Activated naive CD4-positive, alpha-beta T cell treated with anti-CD3 and anti-CD28 coated beads, Interleukin-2, amount 50 U/mL, for 24 hours (primary cell): ENCODE measurements around the gene GTF2A1.
A peak's percentile ranks its signal among the peaks of the same experiment; 100 is the strongest.
"Not testable (repeated sequence)": the region's sequence is repeated elsewhere in the genome, so short reads cannot be mapped to it uniquely, and the experiment has no call there.

ENCODE experiments used
- H3K27ac Mint-ChIP-seq: one replicate; pipeline ENCODE4 v1.8.0; 2021; ENCODE audit warnings: mild to moderate bottlenecking, mixed read lengths
- H3K27me3 Mint-ChIP-seq: one replicate; pipeline ENCODE4 v1.8.0; 2021; ENCODE audit warnings: mixed read lengths
- H3K36me3 Mint-ChIP-seq: one replicate; pipeline ENCODE4 v1.8.0; 2021; ENCODE audit warnings: mixed read lengths
- H3K4me1 Mint-ChIP-seq: one replicate; pipeline ENCODE4 v1.8.0; 2021; ENCODE audit warnings: mixed read lengths
- H3K4me3 Mint-ChIP-seq: one replicate; pipeline ENCODE4 v1.8.0; 2021; ENCODE audit warnings: mild to moderate bottlenecking, mixed read lengths
- H3K9me3 Mint-ChIP-seq: one replicate; pipeline ENCODE4 v1.8.0; 2021; ENCODE audit warnings: mixed read lengths

Gene GTF2A1

DNA sequence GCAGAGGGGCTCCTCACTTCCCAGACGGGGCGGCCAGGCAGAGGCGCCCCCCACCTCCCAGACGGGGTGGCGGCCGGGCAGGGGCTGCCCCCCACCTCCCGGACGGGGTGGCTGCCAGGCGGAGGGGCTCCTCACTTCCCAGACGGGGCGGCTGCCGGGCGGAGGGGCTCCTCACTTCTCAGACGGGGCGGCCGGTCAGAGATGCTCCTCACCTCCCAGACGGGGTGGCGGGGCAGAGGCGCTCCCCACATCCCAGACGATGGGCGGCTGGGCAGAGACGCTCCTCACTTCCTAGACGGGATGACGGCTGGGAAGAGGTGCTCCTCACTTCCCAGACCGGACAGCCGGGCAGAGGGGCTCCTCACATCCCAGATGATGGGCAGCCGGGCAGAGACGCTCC lies 23.7 kb upstream of the GTF2A1 start:
- not testable (repeated sequence) for H3K27me3 Mint-ChIP-seq, H3K4me1 Mint-ChIP-seq, H3K27ac Mint-ChIP-seq, H3K36me3 Mint-ChIP-seq, H3K4me3 Mint-ChIP-seq
- peaks cover 10% of the 10 kb centered on the region for H3K9me3 Mint-ChIP-seq

DNA sequence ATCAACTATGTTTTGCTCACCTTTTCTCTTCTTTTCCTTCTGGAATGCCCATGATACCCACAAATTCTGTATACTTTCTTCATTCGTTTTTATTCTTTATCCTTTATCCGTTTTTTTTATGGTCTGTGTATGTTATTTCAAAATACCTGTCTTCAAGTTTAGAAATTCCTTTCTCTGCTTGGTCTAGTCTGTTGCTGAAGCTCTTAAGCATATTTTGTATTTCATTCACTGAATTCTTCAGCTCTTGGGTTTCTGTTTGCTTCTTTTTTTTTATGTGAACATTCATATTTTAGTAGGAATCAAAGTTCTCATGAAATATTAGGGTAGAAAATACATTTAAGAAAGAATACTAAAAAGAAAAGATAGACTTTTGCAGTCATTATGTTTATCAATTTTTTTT lies 22.7 kb upstream of the GTF2A1 start:
- peaks cover 10% of the 10 kb centered on the region for H3K9me3 Mint-ChIP-seq
- H3K36me3 Mint-ChIP-seq, result peaks cover 8% of the 10 kb centered on the region

DNA sequence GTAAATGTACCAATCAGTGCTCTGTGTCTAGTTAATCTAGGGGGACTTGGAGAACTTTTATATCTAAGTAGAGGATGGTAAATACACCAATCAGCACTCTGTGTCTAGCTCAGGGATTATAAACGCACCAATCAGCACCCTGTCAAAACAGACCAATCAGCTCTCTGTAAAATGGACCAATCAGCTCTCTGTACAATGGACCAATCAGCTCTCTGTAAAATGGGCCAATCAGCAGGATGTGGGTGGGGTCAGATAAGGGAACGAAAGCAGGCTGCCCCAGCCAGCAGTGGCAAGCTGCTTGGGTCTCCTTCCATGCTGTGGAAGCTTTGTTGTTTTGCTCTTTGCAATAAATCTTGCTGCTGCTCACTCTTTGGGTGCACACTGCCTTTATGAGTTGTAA lies 16.1 kb upstream of the GTF2A1 start:
- H3K27ac Mint-ChIP-seq, H3K4me3 Mint-ChIP-seq, H3K27me3 Mint-ChIP-seq, H3K36me3 Mint-ChIP-seq, H3K4me1 Mint-ChIP-seq, H3K9me3 Mint-ChIP-seq: not testable (repeated sequence)

More for the DNA sequence above, 22.7 kb upstream of the GTF2A1 start:
- H3K4me1 Mint-ChIP-seq, result no peaks in the 10 kb centered on the region
- no peak overlapping the region for H3K4me3 Mint-ChIP-seq
- no peak overlapping the region for H3K27ac Mint-ChIP-seq
- H3K27me3 Mint-ChIP-seq, result peaks cover 3% of the 10 kb centered on the region

DNA sequence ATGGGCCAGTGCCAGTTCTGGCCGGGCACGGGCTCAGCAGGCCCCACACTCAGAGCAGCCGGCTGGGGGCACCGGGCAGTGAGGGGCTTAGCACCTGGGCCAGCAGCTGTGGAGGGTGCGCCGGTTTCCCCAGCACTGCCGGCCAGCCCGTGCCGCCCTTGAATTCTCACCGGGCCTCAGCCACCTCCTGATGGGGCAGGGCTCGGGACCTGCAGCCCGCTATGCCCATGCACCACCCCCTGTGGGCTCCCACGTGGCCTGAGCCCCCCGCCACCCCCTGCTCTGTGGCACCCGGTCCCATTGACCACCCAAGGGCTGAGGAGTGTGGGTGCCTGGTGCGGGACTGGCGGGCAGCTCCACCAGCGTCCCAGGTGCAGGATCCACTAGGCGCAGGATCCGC lies 15.4 kb upstream of the GTF2A1 start:
- Mint-ChIP-seq H3K27ac (no peak overlapping the region), H3K27me3 (no peaks in the 10 kb centered on the region), H3K4me1 (peaks cover 6% of the 10 kb centered on the region), H3K4me3 (no peak overlapping the region), H3K9me3 (no peaks in the 10 kb centered on the region), H3K36me3 (no peaks in the 10 kb centered on the region)

DNA sequence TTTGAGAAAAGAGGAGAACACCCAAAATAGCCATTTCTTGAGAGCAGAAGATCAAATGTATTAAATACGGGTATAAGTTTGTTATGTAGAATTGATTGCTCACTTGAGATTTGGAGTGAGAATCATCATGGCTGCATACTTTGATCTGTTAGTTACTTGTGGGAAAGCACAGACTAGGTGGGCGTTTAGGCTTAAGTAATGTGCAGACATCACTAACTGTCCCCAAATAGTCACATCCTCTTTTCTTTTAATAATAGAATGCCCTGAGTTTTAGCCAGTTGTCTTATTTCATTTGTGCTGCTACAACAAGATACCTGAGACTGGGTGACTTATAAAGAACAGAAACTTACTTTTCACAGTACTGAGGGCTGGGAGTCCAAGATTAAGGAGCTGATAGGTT lies 14.3 kb upstream of the GTF2A1 start:
- no peak overlapping the region for H3K4me3 Mint-ChIP-seq
- H3K27ac Mint-ChIP-seq, result no peak overlapping the region
- peaks cover 6% of the 10 kb centered on the region for H3K4me1 Mint-ChIP-seq
- no peaks in the 10 kb centered on the region for H3K36me3 Mint-ChIP-seq
- no peaks in the 10 kb centered on the region for H3K9me3 Mint-ChIP-seq
- no peaks in the 10 kb centered on the region for H3K27me3 Mint-ChIP-seq

DNA sequence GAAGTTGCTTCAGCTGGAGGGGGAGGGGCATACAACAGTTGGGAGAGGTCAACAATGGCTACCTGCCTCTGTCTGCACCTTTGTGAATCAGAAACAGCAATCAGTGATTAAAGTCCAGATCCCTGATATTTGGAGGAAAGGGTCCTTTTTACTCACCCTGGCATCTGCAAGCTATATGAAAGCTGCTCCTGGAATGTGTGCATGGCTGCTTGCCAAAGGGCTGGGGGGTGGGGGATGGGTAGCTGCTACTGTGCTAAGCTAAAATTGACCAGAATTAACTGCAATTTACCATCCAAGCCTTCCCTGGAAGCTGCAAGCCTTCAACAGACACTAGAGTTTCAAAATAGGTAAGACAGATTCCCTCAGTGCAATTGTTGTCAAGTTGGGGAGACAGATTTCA lies 13.5 kb upstream of the GTF2A1 start:
- Mint-ChIP-seq H3K36me3 (no peaks in the 10 kb centered on the region), H3K27ac (no peak overlapping the region), H3K4me3 (no peak overlapping the region), H3K4me1 (peaks cover 6% of the 10 kb centered on the region), H3K27me3 (no peaks in the 10 kb centered on the region), H3K9me3 (no peaks in the 10 kb centered on the region)

DNA sequence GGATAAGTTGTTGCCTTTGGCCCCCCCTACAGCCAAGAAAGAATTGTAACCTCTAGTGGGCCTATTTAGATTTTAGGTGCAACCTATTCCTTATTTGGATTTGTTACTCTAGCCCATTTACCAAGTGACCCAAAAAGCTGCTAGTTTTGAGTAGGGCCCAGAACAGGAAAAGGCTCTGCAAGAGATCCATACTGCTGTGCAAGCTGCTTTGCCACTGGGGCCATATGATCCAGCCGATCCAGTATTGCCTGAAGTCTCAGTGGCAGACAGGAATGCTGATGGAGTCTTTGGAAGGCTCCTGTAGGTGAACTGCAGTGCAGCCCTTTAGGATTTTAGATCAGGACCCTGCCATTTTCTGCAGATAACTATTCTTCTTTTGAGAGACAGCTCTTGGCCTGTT lies 12.9 kb upstream of the GTF2A1 start:
- Mint-ChIP-seq H3K36me3 (no peaks in the 10 kb centered on the region), H3K4me3 (no peak overlapping the region), H3K4me1 (peaks cover 6% of the 10 kb centered on the region), H3K27ac (no peak overlapping the region), H3K27me3 (no peaks in the 10 kb centered on the region), H3K9me3 (no peaks in the 10 kb centered on the region)

DNA sequence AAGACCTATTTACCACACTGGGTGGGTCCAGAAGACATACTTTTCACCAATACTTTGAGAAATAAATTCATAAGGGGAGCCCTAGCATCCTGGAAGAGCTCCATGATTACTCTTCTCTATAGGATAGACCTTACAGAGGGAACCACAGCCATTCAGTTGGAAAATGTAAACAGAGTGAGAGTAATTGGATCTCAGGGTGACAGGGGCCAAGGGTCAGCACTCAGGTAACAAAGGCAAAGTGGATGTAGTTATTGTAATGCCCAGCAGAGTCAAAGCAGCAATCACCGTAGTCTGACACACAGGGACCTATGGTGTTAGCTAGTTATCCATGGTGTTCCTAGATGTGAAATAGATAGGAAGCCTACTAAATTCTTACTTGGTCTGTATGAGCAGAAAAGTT lies 10.8 kb upstream of the GTF2A1 start:
- peaks cover 6% of the 10 kb centered on the region for H3K4me1 Mint-ChIP-seq
- no peaks in the 10 kb centered on the region for H3K27me3 Mint-ChIP-seq
- H3K36me3 Mint-ChIP-seq, result no peaks in the 10 kb centered on the region
- H3K4me3 Mint-ChIP-seq, result no peak overlapping the region
- no peak overlapping the region for H3K27ac Mint-ChIP-seq
- H3K9me3 Mint-ChIP-seq, result no peaks in the 10 kb centered on the region

DNA sequence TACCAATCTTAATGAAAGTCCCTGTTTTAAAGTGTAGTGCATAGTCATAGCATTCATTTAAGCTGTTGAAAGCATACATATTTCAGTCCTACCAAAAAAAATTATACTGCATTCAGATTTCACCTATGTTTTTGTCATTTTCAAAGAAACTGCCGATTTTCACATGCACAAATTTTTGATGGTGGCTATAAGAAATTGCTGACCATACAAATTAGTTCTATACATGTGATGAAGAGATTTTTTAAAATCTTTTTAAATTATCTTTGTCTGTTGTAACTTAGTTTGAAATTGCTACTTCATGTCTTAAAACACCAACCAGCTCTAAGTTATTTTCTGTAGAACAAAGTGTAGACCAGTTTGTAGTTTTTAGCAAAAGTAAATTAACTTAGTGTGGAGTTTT lies 3.5 kb upstream of the GTF2A1 start:
- H3K9me3 Mint-ChIP-seq, result no peaks in the 10 kb centered on the region
- peaks cover 2% of the 10 kb centered on the region for H3K36me3 Mint-ChIP-seq
- peaks cover 8% of the 10 kb centered on the region for H3K4me1 Mint-ChIP-seq
- H3K4me3 Mint-ChIP-seq, result no peak overlapping the region
- no peak overlapping the region for H3K27ac Mint-ChIP-seq
- no peaks in the 10 kb centered on the region for H3K27me3 Mint-ChIP-seq

DNA sequence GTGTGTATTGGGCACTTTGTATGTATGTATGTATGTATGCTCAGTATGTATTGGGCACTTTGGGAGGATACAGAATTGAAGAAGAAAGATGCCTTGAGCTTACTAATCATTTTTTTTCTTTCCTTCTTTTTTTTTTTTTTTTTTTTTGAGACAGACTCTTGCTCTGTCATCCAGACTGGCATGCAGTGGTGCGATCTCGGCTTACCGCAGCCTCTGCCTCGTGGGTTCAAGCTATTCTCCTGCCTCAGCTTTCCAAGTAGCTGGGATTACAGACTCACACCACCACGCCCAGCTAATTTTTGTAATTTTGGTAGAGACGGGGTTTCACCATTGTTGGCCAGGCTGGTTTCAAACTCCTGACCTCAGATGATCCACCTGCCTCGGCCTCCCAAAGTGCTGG lies 3.0 kb upstream of the GTF2A1 start:
- not testable (repeated sequence) for H3K4me3 Mint-ChIP-seq, H3K4me1 Mint-ChIP-seq, H3K27me3 Mint-ChIP-seq, H3K9me3 Mint-ChIP-seq, H3K36me3 Mint-ChIP-seq, H3K27ac Mint-ChIP-seq

DNA sequence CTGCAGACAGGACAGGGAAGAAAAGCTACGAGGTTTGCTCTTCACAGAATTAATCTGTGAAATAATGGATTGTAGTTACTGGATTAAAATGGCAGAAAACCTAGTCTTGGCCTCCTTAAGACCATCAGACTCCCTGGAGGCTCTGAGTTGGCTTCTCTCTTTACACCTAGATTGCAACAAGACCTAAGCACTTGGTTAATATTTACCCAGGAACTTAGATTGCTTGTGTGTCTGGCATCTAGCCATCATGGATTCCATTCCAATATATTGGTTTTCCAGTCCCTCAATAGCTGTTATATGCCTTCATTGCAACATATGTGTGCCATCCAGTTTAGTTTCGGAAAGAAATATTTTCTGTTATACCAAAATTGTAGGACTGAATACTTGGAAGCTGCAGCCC lies 1.9 kb upstream of the GTF2A1 start:
- H3K4me1 Mint-ChIP-seq, result peaks cover 20% of the 10 kb centered on the region
- H3K4me3 Mint-ChIP-seq, result no peak overlapping the region
- H3K9me3 Mint-ChIP-seq, result no peaks in the 10 kb centered on the region
- H3K36me3 Mint-ChIP-seq, result peaks cover 2% of the 10 kb centered on the region
- no peak overlapping the region for H3K27ac Mint-ChIP-seq
- no peaks in the 10 kb centered on the region for H3K27me3 Mint-ChIP-seq

DNA sequence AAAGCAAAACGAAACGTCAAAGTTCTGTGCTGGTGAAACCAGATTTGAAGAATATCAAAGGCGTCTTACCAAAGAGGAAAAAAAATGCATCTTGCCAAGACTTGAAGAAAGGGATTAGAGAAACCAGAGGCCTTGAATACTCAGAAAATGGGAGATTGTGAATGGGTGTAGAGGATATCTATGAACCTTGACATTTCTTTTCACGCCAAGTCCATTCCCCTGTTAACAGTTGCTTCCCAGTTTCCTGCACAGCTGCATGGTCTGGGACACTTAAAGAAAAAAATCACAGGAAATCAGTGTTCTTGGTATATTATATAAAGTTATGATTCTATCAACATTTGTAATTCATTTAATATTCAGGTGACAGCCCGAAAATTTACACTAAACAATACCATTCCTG lies 1.4 kb upstream of the GTF2A1 start:
- Mint-ChIP-seq H3K4me3 (peak overlapping the region; percentile 97), H3K27me3 (no peaks in the 10 kb centered on the region), H3K27ac (peak overlapping the region; percentile 98), H3K4me1 (peaks cover 26% of the 10 kb centered on the region), H3K9me3 (no peaks in the 10 kb centered on the region), H3K36me3 (peaks cover 2% of the 10 kb centered on the region)

DNA sequence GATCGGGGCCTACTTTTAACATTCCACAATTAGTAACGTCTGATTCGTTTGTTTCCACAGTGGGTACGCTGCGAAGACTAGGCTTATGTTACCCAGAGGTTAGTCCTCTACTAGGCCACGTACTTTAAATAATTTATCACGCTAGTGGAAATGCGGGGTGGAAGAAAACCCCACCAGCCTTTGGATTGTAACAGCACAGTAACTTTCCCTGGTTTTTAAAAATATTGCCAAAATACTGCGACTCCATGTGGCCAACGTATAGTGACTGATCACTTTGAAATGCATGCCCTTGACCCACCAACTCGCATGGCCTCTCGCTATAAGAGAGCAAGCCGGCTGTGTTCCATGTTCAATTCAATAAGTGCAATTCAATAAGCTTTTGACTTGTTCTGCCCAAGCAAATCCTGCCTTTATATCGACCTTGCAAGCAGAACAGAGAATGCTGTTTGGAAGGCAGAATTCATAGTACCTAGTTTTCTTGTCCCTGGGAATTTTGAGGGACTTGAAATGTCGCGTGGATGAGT lies 882 bp upstream of the GTF2A1 start:
- Mint-ChIP-seq H3K27ac (peak overlapping the region; percentile 98), H3K4me3 (peak overlapping the region; percentile 97), H3K9me3 (no peaks in the 10 kb centered on the region), H3K4me1 (peaks cover 31% of the 10 kb centered on the region), H3K36me3 (peaks cover 2% of the 10 kb centered on the region), H3K27me3 (no peaks in the 10 kb centered on the region)

DNA sequence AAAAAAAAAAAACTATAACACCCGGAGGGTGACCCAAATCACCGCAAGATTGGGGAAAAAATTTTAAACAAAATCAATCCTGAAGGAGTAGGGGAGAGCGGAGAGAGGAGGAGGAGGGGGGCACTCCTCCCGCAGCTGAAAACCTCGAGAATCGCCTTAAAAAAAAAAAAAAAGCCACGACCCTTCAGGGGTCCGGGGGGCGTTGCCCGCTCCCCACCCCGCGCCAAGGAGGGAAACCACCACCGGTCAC lies 254 bp downstream of the GTF2A1 start:
- Mint-ChIP-seq H3K36me3 (peaks cover 9% of the 10 kb centered on the region), H3K4me1 (peaks cover 42% of the 10 kb centered on the region), H3K9me3 (no peaks in the 10 kb centered on the region), H3K4me3 (peak overlapping the region; percentile 97), H3K27ac (peak overlapping the region; percentile 98), H3K27me3 (no peaks in the 10 kb centered on the region)

DNA sequence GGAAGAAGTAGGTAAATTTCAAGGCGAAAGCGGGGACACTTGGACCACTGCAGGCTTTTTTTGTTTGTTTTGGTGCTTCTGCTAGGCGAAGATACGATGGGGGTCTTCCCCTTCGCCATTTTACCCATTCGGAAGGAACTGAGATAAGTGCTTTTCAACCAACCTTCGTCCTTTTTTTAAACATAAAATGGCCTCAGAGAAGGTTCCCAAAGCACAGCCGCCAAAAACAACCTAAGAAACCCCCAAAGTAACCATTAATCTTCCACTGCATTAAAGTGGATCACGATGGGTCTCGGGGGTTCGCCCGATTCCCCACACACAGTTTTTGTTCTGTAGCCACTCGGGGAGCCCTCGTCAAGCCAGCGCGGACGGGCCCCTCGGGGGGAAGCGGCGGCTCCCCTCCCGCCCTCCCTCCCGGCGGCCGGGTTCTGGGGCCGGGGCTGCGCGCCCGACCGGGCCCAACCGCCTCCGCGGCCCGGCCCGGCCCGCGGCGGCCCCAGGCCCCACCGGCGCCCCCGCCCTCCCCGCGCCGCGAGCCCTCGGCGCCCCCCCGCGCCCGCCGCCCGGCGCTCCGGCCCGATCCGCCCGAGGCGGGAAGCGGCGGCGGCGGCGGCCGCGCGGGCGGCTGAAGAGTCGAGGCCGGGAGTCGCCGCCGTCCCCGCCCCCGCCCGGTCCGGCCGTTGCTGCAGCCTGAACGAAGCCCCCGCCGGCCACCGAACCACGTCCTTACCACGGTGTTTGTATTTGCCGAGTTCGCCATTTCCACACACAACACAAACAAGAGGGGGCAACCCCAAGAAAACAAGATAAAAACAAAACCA lies 790 bp downstream of the GTF2A1 start:
- peak overlapping the region; percentile 100 for H3K27ac Mint-ChIP-seq
- H3K4me1 Mint-ChIP-seq, result peaks cover 47% of the 10 kb centered on the region
- H3K9me3 Mint-ChIP-seq, result no peaks in the 10 kb centered on the region
- H3K36me3 Mint-ChIP-seq, result peaks cover 12% of the 10 kb centered on the region
- H3K4me3 Mint-ChIP-seq, result peak overlapping the region; percentile 98
- no peaks in the 10 kb centered on the region for H3K27me3 Mint-ChIP-seq

DNA sequence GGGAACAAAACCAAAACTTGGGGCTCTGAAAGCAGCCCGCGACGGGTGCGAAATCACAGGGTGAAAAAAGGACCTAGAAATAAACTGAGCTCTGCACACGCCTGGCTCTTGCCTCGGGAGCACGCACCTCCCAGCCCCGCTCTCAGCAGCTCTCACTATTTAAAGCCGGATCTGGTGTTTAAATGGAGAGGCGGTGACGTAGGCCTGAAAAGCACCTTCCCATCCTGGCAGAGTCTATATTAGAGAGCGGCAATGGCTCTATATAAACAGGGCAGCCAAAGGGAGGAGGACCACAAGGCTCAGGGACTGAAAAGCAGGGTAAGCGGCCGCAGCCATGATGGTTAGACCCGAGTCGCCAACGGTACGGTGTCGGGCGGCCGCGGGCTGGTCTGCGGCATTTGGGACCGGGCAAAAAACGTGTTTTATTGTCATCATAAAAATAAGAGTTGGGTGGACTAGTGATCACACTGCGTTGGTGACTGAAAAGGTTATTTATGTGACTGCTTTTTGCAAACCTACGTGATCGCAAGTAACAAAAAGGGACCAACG lies 1.5 kb downstream of the GTF2A1 start:
- H3K27ac Mint-ChIP-seq, result peak overlapping the region; percentile 100
- H3K9me3 Mint-ChIP-seq, result no peaks in the 10 kb centered on the region
- peak overlapping the region; percentile 98 for H3K4me3 Mint-ChIP-seq
- peaks cover 15% of the 10 kb centered on the region for H3K36me3 Mint-ChIP-seq
- H3K27me3 Mint-ChIP-seq, result no peaks in the 10 kb centered on the region
- peaks cover 51% of the 10 kb centered on the region for H3K4me1 Mint-ChIP-seq

DNA sequence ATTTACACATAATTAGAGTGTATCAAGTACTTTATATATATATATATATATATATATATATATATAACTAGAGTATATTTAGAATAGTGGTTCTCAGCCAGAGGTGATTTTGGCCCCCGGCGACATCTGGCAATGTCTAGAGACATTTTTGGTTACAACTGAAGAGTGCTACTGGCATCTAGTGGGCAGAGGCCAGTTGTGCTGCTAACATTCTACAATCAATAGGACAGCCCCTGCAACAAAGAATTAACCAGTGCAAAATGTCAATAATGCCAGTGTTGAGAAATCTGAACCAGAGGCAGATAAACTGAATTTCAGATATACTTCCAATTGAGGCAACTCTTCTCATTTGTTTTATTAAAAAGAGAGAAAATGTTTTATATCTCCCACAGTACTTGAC lies 8.9 kb downstream of the GTF2A1 start:
- H3K4me3 Mint-ChIP-seq, result no peak overlapping the region
- peaks cover 19% of the 10 kb centered on the region for H3K36me3 Mint-ChIP-seq
- H3K4me1 Mint-ChIP-seq, result peaks cover 62% of the 10 kb centered on the region
- H3K9me3 Mint-ChIP-seq, result no peaks in the 10 kb centered on the region
- no peak overlapping the region for H3K27ac Mint-ChIP-seq
- no peaks in the 10 kb centered on the region for H3K27me3 Mint-ChIP-seq
